ENCODE measurements around the gene OR4S2.

The OR4S2 gene

DNA sequence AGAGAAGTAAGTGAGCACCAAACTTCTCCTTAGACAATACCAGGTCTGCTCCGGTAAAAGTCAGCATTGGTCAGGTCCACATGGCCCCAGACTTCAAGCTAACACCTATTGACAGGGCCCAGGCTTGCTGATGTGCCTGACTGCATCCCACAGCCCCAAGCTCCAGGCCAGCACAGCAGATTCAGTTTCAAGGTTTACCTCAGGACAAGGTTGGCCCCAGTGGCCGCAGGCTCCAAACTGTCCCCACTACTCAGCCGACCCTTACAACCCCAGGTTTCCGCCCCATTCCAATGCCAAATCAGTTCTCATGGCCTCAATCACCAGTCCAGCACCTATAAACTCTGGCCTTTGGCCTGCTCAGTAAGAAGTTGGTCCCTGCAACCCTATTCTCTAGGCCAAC is 53.3 kb downstream of the OR4S2 start:
- peaks cover 3% of the 10 kb centered on the region for H3K36me3 ChIP-seq (replicated peaks; ENCODE audit: low read depth, low read length)
- peaks cover 11% of the 10 kb centered on the region for H3K4me1 ChIP-seq (ENCODE audit: low read length)
- no peaks in the 10 kb centered on the region for H3K27me3 ChIP-seq (ENCODE audit: low read depth, low read length)
- no peaks in the 10 kb centered on the region for H4K20me1 ChIP-seq (ENCODE audit: insufficient read depth, low read length)
- no peak overlapping the region for H2AFZ ChIP-seq (ENCODE audit: low read depth, low read length)
- H3K79me2 ChIP-seq (ENCODE audit: low read length): no peaks in the 10 kb centered on the region
- peaks cover 4% of the 10 kb centered on the region; the same call in 1 of the 2 replicates for H3K9me3 ChIP-seq (ENCODE audit: insufficient read depth, low read length)
- H3K4me2 ChIP-seq (ENCODE audit: low read length): no peak overlapping the region
- TF ChIP-seq EZH2phosphoT487 (IDR thresholded peaks at IDR 0.05; ENCODE audit: low read depth): no peak
- TF ChIP-seq, protein P1, sequence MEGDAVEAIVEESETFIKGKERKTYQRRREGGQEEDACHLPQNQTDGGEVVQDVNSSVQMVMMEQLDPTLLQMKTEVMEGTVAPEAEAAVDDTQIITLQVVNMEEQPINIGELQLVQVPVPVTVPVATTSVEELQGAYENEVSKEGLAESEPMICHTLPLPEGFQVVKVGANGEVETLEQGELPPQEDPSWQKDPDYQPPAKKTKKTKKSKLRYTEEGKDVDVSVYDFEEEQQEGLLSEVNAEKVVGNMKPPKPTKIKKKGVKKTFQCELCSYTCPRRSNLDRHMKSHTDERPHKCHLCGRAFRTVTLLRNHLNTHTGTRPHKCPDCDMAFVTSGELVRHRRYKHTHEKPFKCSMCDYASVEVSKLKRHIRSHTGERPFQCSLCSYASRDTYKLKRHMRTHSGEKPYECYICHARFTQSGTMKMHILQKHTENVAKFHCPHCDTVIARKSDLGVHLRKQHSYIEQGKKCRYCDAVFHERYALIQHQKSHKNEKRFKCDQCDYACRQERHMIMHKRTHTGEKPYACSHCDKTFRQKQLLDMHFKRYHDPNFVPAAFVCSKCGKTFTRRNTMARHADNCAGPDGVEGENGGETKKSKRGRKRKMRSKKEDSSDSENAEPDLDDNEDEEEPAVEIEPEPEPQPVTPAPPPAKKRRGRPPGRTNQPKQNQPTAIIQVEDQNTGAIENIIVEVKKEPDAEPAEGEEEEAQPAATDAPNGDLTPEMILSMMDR (IDR thresholded peaks at IDR 0.05; ENCODE audit: low read depth, low read length): no peak
- no peak overlapping the region for H3K4me3 ChIP-seq (ENCODE audit: low read length)
- H3K27ac ChIP-seq (ENCODE audit: low read length): no peak overlapping the region
- no peak overlapping the region for H3K9ac ChIP-seq (ENCODE audit: low read length)

All from OCI-LY3 (cell line).